ENCODE results near the gene ANKS4B.

The ANKS4B gene

DNA sequence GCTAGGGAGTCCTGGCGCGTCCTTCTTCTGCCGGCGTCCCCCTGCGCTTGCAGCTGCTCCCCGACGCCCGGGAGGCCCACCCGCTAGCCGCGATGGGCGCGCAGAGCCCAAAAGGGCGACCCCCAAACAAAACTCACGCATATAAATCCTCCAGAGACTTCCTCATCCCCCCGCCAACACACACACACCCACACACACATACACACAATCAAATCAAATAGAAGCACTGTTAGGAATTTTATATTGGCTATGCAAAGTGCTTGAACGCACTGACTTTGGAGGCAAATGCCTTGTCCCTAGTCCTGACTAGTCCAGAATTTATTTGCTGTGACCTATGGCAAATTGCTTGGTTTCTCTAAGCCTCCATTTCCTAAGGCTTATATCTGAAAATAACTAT, 68.4 kb downstream of the ANKS4B start:
- peak overlapping the region; percentile 54 for H3K4me3 ChIP-seq (ENCODE audit: low read length)
- no peaks in the 10 kb centered on the region for H3K36me3 ChIP-seq (ENCODE audit: insufficient read depth, low read length)
- H3K9me3 ChIP-seq (ENCODE audit: low read length), result no peaks in the 10 kb centered on the region
- peaks cover 36% of the 10 kb centered on the region for H3K27me3 ChIP-seq (ENCODE audit: insufficient read depth, low read length)
- peak overlapping the region; percentile 96 for H2AFZ ChIP-seq (ENCODE audit: low read depth, low read length)
- peaks cover 3% of the 10 kb centered on the region for H3K4me1 ChIP-seq (ENCODE audit: insufficient read depth, low read length)

DNA sequence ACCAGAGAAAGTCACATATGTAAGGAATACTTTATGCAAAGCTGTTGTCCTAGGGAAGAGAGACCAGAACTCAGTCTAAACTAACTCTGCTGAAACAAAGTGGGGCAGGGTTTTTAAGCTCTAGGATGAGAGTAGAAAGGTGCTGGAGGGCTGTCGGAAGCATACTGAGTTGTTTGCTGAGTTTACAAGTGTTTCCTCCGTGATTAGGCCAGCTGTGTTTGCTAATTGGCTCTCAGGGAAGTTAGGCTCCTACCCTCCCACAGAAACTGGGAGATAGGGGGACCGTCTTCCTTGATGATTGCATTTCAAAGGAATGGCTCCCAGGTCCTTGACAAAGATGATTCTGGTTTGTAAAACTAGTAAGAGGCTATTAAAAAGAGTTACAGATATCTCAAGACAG, 69.0 kb downstream of the ANKS4B start:
- H3K36me3 ChIP-seq (ENCODE audit: insufficient read depth, low read length), result no peaks in the 10 kb centered on the region
- H3K9me3 ChIP-seq (ENCODE audit: low read length), result no peaks in the 10 kb centered on the region
- no peak overlapping the region for H2AFZ ChIP-seq (ENCODE audit: low read depth, low read length)
- H3K27me3 ChIP-seq (ENCODE audit: insufficient read depth, low read length), result peaks cover 36% of the 10 kb centered on the region
- peaks cover 3% of the 10 kb centered on the region for H3K4me1 ChIP-seq (ENCODE audit: insufficient read depth, low read length)
- no peak overlapping the region for H3K4me3 ChIP-seq (ENCODE audit: low read length)

DNA sequence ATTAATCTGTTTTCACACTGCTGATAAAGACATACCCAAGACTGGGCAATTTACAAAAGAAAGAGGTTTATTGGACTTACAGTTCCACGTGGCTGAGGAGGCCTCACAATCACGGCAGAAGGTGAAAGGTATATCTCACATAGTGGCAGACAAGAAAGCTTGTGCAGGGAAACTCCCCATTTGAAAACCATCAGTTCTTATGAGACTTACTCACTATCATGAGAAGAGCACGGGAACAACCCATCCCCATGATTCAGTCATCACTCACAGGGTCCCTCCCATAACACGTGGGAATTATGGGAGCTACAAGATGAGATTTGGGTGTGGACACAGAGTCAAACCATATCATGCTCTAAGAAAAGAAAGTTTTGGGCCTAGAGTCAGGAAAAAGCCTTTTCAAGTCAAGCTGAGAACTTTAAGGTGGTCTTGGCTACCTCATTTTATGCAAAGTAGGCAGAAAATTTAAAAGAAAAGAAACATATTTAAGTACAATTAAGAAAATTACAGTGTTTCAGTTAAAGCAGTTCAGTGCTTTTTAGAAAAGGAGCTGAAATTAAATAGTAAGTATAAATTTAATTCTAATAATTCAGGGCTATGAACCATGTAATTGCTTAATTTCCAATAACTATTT, 69.5 kb downstream of the ANKS4B start:
- Histone ChIP-seq H3K9me3 (ENCODE audit: low read length) (no peaks in the 10 kb centered on the region), H3K4me1 (ENCODE audit: insufficient read depth, low read length) (peaks cover 3% of the 10 kb centered on the region), H3K27me3 (ENCODE audit: insufficient read depth, low read length) (peaks cover 33% of the 10 kb centered on the region), H2AFZ (ENCODE audit: low read depth, low read length) (no peak overlapping the region), H3K4me3 (ENCODE audit: low read length) (no peak overlapping the region), H3K36me3 (ENCODE audit: insufficient read depth, low read length) (no peaks in the 10 kb centered on the region)
